Measurements from ENCODE around the gene LRRC8D. TPM values are rescaled to one million over a fixed set of nuclear protein-coding genes. Genes with fewer than 3 reads are reported as not detected.

Gene LRRC8D
- total RNA-seq, 1 experiment from 2014 or later = 19.6 TPM

DNA sequence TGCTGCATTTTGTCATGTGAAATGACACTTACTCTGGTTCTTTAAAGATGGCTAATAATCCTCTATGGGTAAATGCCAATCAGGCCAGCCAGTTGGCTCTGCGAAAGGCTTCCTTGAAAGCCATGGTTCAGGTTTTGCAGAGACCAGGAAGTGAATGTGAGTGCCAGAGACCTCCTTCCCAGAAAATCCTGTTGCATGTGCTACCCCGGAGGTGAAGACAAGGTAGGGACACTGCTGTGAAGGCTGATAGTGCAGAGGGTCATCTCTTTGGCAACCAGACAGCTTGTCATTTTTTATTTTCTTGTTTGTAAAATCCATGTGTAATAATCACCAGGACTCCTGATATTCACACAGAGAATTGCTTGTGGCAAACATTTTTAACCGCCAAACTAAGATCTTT lies 18.7 kb downstream of the LRRC8D start:
- no peak for ATAC-seq
- POLR2A ChIA-PET (ENCODE audit: unreplicated experiment) = no interaction called here

DNA sequence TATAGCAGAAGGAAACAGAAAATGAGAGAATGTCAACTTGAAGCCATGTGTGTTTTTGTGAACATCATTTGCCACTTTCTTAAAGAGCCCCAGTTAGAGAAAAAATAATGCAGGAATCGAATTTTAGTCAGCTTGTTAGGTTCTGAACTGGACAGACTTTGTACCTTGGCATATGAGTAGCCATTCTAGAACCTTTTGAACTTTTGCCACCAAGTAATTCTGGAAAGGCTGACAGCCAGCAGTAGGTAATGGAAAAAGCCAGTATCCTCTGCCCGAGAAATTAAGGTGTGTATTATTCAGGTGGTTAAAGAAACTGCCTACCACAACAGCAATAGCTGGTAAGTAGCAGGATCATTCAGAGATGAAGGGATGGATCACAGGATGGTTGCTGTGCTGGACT lies 20.7 kb downstream of the LRRC8D start:
- no peaks in the 10 kb centered on the region for H3K27me3 ChIP-seq (ENCODE audit: low read length)
- no peak overlapping the region for H3K9ac ChIP-seq (ENCODE audit: low read length)
- H3K4me1 ChIP-seq (ENCODE audit: insufficient read depth, low read length) = peaks cover 16% of the 10 kb centered on the region
- H3K9me2 ChIP-seq (replicated peaks; ENCODE audit: low read length) = no peaks in the 10 kb centered on the region
- TF ChIP-seq EZH2 (IDR thresholded peaks at IDR 0.05; ENCODE audit: low read length, unreplicated experiment) (no peak), CTCF (conservative IDR thresholded peaks at IDR 0.05; ENCODE audit: low read depth, low read length) (no peak), EZH2phosphoT487 (IDR thresholded peaks at IDR 0.05; ENCODE audit: borderline replicate concordance, low read length) (no peak)
- ChIA-PET CTCF (no interaction called here), POLR2A (ENCODE audit: unreplicated experiment) (no interaction called here)
- ATAC-seq (no peak), DNase-seq (no peak)
- no peak overlapping the region for H3K4me3 ChIP-seq (ENCODE audit: low read length)
- H3K36me3 ChIP-seq (ENCODE audit: low read depth, low read length) = no peaks in the 10 kb centered on the region
- H4K20me1 ChIP-seq (ENCODE audit: low read length) = no peaks in the 10 kb centered on the region
- intact Hi-C loops (cut with micrococcal nuclease) = loop anchor here (5.0 kb wide), 2 partner anchors 46 to 66 kb away; no protein-coding TSS in a partner anchor
- H3K27ac ChIP-seq (ENCODE audit: low read length) = no peak overlapping the region
- no peak overlapping the region for H3K4me2 ChIP-seq (ENCODE audit: low read length)
- H2AFZ ChIP-seq (ENCODE audit: low read length) = no peak overlapping the region
- H3K79me2 ChIP-seq (ENCODE audit: low read length) = peaks cover 22% of the 10 kb centered on the region
- no peaks in the 10 kb centered on the region for H3K9me3 ChIP-seq (ENCODE audit: low read length)
- H3F3A ChIP-seq (ENCODE audit: low read length, unreplicated experiment) = no peaks in the 10 kb centered on the region
- BruUV-seq (replicated peaks) = no TSS peak

More for the DNA sequence above, 18.7 kb downstream of the LRRC8D start:
- Histone ChIP-seq H3K4me3 (ENCODE audit: low read length) (no peak overlapping the region), H3K4me2 (ENCODE audit: low read length) (no peak overlapping the region), H3K27ac (ENCODE audit: low read length) (no peak overlapping the region), H3F3A (ENCODE audit: low read length, unreplicated experiment) (no peaks in the 10 kb centered on the region), H3K9ac (ENCODE audit: low read length) (no peak overlapping the region), H4K20me1 (ENCODE audit: low read length) (no peaks in the 10 kb centered on the region), H2AFZ (ENCODE audit: low read length) (no peak overlapping the region), H3K9me3 (ENCODE audit: low read length) (no peaks in the 10 kb centered on the region), H3K79me2 (ENCODE audit: low read length) (peaks cover 11% of the 10 kb centered on the region), H3K36me3 (ENCODE audit: low read depth, low read length) (no peaks in the 10 kb centered on the region), H3K4me1 (ENCODE audit: insufficient read depth, low read length) (peaks cover 13% of the 10 kb centered on the region), H3K27me3 (ENCODE audit: low read length) (no peaks in the 10 kb centered on the region), H3K9me2 (replicated peaks; ENCODE audit: low read length) (no peaks in the 10 kb centered on the region)
- CTCF ChIA-PET = interaction anchor here (0.5 kb wide), 1 partner anchor 100 kb away, joined by 4 read pairs; no protein-coding TSS in a partner anchor
- no TSS peak for BruUV-seq (replicated peaks)
- no peak for DNase-seq
- intact Hi-C loops (cut with micrococcal nuclease) = no loop called here
- TF ChIP-seq EZH2 (IDR thresholded peaks at IDR 0.05; ENCODE audit: low read length, unreplicated experiment) (no peak), EZH2phosphoT487 (IDR thresholded peaks at IDR 0.05; ENCODE audit: borderline replicate concordance, low read length) (no peak), CTCF (conservative IDR thresholded peaks at IDR 0.05; ENCODE audit: low read depth, low read length) (no peak)

DNA sequence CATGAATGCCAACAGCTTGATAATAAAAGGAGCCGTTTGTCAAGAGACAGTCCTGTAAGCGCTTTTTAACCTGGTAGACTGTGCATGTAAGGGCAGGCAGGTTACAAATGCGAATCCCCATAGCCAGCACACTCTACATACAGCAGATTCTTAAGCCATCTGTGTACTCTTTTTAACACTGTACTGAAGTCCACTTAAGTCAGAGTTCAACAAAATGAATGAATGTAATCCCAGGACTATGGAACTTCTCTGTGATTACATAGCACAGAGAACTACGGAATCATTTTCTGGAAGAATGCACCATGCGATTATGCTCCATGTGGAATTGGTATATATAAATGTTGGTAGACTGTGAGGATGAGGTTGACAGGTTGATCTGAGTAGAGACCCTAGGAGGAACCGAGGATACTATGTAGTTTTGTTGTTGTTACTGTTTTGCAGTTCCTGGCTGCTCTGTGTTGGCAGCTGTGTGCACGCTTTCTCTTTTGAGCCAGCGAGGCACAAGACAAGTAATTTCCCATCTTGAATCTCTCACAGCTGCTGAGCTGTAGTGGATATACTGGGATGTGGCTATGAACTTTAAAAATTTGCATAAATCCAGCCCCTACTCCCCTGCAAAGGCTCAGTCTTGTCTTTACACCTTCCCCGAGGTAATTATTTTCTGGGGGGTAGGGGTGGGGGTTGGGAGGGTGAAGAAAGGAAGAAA lies 21.9 kb downstream of the LRRC8D start:
- POLR2A ChIA-PET (ENCODE audit: unreplicated experiment) = interaction anchor here (0.6 kb wide), 2 partner anchors 21 to 109 kb away, joined by 3 to 7 read pairs; no protein-coding TSS in a partner anchor

More for the DNA sequence above, 21.9 kb downstream of the LRRC8D start:
- Histone ChIP-seq H3K4me1 (ENCODE audit: insufficient read depth, low read length) (peaks cover 16% of the 10 kb centered on the region), H3K27ac (ENCODE audit: low read length) (no peak overlapping the region), H3K9me3 (ENCODE audit: low read length) (no peaks in the 10 kb centered on the region), H3K4me3 (ENCODE audit: low read length) (peak overlapping the region; percentile 90), H3K4me2 (ENCODE audit: low read length) (peak overlapping the region; percentile 87), H2AFZ (ENCODE audit: low read length) (peak overlapping the region; percentile 98), H3K9me2 (replicated peaks; ENCODE audit: low read length) (no peaks in the 10 kb centered on the region), H3K36me3 (ENCODE audit: low read depth, low read length) (0 out of 2 replicates have a peak, but pooled peaks cover 2% of the 10 kb centered on the region), H3K79me2 (ENCODE audit: low read length) (peaks cover 23% of the 10 kb centered on the region), H3F3A (ENCODE audit: low read length, unreplicated experiment) (no peaks in the 10 kb centered on the region), H3K27me3 (ENCODE audit: low read length) (no peaks in the 10 kb centered on the region), H3K9ac (ENCODE audit: low read length) (peak overlapping the region; percentile 91), H4K20me1 (ENCODE audit: low read length) (no peaks in the 10 kb centered on the region)
- no TSS peak for BruUV-seq (replicated peaks)
- TF ChIP-seq CTCF (conservative IDR thresholded peaks at IDR 0.05; ENCODE audit: low read depth, low read length) = no peak
- TF ChIP-seq EZH2 (IDR thresholded peaks at IDR 0.05; ENCODE audit: low read length, unreplicated experiment) = no peak
- no peak for TF ChIP-seq EZH2phosphoT487 (IDR thresholded peaks at IDR 0.05; ENCODE audit: borderline replicate concordance, low read length)
- intact Hi-C loops (cut with micrococcal nuclease) = loop anchor here (1.0 to 5.0 kb wide), 5 partner anchors 21 to 145 kb away; partner anchors contain the start of gene LRRC8D
- DNase-seq (no peak), ATAC-seq (peak; percentile 47)
- CTCF ChIA-PET = interaction anchor here (0.5 to 1.1 kb wide), 3 partner anchors 47 to 146 kb away, joined by 3 to 4 read pairs (median 4); no protein-coding TSS in a partner anchor
